HG03442 (cell line): ENCODE results near the gene CYP3A4.
"Not testable (repeated sequence)": the region's sequence is repeated elsewhere in the genome, so short reads cannot be mapped to it uniquely, and the experiment has no call there.

Experiments
- ATAC-seq: cut with Tn5 transposase; IDR thresholded peaks from one replicate; pipeline ENCODE4 v1.9.1; 2021; ENCODE audit warnings: mild to moderate bottlenecking, moderate library complexity; ENCODE audit not compliant: unreplicated experiment

The CYP3A4 gene

DNA sequence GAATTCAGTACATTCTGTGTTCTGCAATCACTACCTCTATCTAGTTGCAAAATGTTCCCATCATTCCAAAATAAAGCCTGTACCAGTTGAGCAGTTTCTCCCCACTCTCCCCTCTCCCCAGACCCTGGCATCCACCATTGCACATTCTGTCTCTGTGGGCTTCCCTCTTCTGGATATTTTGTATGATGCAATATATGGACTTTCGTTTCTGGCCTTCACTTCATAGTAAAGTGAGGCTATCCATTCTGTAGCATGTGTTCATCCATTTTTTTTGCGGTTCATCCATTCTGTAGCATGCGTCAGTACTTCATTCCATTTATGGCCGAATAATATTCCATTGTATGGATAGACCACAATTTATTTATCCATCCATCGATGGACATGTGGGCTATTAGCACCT is 9.5 kb upstream of the CYP3A4 start:
- no peak for ATAC-seq

DNA sequence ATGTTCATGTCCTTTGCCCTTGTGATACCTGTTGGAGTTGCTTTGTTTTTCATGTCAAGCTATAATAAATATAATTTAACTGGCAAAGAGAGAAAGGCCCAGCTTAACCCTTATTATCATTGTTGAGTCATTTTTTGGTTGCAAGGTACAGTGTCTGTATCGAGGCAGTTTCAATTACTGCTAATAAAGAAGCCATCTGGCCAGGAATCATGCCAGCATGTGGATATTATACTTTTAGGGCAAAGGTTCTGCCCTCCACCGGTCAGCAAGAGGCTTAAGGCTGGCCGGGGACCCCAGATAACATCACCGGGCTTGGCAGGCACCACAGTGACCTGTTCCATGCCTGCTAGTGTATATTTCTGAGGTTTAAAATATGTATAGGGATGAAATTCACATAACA is 9.0 kb upstream of the CYP3A4 start:
- no peak for ATAC-seq

DNA sequence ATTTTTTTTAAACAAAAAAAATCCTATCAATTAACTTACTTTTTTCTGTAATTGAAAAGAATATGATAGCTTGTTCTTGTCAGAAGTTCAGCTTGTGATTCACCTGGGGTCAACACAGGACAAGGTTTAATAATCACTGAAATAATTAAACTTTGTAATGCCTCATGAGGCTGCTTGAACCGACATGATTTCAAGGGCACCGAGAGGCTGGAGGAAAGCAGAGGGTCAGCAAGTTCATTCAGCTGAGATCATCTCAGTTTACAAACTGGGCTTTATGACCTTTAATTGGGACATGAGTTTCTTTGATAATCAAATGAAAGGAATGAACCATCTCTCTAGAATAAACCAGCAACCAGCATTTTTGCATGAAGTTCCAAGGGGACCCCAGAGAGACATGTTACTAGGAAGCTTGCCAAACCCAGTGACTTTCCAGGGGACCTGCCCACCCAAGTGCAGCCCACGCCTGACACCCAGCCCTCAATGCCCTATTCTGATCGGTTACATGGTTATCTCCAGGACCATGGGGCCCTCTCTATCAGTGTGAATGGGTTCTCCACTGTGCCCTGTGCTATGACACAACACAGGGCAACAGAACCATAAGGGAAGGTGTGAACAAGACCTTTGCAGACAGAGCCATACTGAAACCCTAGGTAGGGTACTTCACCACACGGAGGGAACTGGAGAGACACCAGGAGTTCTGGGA is 7.8 kb upstream of the CYP3A4 start:
- no peak for ATAC-seq

DNA sequence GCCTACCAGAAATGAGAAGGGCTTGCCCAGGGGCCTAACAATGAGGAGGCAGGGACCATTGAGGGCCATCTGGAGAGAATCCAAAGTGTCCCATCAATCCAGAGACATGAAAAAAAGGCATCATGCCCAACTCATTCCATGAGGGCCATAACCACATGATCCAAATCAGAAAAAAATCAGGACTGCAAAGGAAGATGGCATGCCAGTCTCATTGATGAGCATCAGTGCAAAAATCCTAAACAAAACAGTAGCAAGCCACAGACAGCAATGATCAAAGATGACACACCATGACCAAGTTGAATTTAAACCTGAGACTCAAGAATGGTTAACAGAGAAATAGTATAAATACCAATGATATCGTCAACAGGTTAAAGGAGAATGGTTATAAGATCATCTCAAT is 7.0 kb upstream of the CYP3A4 start:
- ATAC-seq = no peak

DNA sequence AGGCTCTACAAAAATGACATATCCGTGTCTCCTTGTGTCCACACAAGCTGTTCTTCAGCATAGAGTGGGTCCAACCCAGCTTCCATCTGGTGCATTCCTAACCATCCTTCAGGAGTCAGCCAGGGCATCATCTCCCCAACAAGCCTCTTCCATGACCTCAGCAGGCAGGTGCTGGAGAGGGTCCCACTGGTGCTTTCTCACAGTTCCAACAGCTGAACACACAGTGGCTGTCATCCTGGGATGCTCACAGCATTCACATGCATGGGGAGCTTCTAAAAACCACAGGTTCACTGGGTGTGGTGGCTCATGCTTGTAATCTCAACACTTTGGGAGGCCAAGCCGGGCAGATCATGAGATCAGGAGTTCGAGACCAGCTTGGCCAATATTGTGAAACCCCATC is 6.4 kb upstream of the CYP3A4 start:
- ATAC-seq = no peak

DNA sequence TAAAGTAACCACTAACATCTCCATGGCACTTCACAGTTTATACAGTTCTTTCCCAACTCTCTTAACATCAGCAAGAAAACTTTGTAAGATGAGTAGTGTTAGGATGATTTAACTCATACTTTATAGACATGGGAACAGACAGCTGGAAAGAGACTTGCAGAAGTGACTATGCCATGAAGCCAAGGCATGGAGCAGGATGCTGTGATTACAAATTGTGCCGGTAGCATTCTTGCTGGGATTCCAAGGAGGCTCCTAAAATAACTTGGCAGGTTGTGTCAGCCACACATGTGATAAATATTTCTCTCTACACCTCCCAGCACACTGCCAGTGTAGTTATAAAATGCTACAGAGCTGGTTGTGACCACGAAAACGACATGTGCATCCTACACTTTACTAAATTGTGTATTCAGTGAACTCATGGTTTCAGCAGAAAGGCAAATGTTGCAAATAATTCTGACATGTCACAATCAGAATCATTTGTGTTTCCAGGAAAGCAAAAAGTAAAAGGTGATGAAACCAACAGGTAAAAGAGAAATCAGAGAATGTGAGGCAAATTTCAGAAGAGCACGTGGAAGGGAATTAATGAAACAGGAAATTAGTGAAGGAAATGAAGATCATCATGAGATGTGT is 5.6 kb upstream of the CYP3A4 start:
- no peak for ATAC-seq

DNA sequence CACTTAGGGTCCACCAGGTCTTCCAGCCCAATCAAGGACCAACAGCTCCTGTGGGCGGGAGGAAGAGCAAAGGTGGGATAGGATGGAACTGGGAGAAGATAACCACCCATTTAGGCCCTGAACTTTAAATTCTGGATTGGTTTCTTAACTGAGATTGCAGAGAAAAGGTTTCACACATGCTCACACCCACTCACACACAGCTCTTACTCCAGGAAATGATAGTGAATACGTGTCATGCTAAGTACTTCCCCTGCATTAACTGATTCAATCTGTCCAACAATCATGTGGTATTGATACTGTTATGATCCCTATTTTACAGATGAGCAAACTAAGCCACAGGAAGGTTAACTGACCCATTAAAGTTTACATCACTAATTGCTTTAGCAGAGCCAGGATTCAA is 4.6 kb upstream of the CYP3A4 start:
- ATAC-seq = no peak

DNA sequence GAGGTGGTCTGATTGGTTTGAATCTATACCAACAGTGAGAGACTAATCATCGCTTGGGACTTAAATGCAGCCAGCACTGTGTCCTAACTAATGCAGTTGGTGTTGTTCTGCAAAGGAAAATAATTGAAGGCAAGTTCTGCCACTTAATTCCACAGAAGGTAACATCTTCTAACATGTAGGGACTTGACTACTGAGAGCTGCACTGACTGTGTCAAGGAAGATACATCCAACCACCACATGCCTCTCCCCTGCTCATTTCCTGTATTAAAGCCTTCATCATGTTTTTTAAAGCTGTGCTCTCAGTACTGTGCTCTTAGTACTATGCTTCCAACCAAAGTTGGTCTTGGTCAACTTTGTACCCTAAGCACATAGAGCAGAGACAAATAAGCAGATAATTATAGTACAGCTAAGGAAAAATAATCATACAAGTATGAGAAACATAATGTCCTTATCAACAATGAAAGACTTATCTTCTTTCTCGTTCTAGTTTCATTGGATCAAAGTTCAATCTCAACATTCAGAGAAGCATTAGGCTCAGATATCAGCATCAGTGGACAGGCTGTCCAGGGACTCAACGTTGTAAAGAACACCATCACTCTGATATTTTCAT is 2.8 kb upstream of the CYP3A4 start:
- no peak for ATAC-seq

DNA sequence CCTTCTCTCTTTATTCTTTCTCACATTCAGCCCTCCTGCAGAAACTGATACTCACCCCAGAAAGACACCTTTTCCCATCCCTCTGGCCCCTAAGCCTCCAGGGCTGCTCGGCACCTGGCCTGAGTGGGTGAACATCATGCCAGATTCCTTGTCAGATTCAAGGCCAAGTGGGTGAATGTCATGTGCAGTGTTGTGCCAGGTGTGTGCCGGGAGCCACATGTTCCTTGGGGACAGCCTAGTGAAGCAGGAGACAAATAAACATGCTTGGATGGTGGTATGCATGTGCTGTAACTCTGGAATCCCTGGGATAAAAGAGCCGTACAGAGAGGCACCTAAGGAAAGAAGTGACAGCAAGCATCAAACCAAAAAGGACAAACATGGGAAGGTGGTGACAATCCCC is 1.7 kb upstream of the CYP3A4 start:
- ATAC-seq = not testable (repeated sequence)

DNA sequence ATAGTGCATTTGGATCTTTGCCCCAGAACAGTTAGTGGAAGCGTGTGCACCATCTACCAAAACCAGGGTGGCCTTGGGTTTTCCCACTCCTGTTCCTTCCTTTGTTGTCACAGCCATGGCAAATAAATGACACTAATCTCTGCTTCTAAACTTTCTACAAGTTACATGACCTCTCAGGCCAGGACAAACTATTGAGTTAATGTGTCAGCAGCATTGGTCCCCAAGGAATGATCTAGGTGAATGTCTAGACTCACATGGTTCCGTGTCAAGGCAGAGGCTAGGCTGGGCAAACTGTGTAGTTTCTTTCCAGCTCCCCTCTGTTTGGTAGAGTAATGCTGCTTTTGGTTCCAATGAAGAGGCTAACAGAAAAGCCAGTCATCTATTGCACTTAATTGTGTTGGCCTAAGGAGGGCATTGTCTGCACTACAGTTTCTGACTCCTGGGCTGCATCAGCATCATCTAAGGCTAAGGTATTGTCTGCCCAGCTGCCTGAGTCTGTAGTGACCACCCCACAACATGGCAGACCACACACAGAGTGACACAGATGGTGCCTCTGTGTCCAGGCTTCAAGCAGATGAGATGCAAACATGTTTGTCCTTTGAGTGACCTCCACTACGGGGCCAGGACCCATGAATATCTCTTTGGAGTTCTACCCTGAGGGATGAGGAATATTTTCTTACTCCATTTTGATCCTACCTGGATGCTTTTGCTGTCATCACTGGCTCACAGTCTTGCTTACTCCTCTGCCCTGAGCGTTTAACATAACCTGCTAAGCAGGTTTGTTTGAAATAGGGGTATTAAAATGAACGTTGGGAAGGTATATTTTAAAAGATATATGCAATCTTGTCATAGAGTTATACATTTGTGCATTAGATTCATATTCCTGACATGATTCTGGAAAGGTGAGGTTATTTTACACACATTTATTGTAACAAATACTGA is 1.7 kb downstream of the CYP3A4 start:
- ATAC-seq = no peak

DNA sequence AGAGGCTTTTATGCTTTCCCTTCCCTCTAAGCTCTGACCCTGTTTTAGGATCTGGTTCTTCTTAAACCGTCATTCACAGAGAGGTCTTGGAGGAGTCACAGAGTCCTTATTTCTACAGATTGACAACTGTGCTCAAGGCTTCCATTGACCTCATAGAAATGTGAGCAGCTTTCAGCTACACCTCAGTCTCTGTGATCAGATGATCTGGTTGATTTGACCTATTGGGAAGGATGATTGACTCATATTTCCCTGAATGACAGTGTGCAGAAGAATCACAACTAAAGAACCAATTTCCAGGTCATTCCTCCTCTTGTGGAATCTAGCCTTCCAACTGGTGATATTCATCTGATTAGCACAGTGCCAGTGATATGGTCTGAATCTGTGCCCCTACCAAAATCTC is 3.4 kb downstream of the CYP3A4 start:
- no peak for ATAC-seq

DNA sequence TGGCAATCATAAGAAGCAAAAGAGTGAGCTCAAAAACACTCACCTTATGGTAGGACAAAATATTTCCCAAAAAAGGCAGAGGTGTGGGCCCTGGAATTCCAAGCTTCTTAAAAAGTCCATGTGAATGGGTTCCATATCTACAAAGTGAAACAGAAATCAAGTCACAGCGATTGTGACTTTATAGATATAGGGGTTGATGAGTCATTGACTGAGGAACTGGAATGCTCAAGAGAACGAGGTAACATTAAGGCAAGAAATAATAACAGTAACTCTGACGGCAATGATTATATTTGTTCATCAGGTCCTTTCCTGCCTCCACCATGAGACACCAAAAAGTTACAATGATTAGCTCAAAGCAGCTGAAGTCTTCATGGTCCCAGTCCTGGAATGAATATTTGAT is 4.0 kb downstream of the CYP3A4 start:
- ATAC-seq = no peak

DNA sequence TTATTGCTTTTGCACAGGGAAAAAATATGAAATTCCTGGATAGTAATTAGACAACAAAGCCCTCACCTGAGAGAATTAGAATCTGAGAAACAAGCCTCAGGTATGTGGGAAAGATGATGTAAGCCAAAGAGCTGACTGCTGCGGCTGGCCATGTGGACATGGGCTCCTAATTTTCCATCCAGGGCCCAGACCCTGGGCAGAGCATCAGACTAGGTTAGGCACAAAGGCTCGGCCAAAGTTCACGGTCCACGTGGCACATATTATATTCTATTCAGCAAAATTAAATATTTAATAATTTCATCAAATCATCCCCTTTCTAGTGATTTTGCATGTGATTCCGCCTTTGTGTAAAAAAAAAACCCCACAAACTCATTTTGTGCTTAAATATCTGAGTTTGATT is 5.1 kb downstream of the CYP3A4 start:
- no peak for ATAC-seq

DNA sequence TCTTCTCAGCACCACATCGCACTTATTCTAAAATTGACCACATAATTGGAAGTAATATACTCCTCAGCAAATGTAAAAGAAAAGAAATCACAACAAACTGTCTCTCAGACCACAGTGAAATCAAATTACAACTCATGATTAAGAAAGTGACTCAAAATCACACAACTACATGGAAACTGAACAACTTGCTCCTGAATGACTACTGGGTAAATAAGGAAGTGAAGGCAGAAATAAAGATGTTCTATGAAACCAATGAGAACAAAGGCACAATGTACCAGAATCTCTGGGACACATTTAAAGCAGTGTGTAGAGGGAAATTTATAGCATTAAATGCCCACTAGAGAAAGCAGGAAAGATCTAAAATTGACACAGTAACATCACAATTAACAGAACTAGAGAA is 10.6 kb downstream of the CYP3A4 start:
- not testable (repeated sequence) for ATAC-seq

DNA sequence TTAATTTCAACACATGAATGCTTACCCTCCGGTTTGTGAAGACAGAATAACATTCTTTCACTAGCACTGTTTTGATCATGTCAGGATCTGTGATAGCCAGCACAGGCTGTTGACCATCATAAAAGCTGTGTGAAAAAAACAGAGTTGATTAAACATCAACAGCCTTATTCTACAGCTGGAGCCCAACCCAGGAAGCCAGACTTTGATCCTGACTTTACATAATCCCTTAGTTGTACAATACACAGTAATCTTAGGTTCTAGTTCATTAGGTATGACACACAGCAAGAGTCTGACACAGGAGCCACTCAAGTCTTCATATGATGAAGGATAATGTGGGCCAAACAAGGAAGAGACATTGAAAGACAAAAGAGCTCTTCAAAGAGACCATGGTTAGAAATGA is 11.4 kb downstream of the CYP3A4 start:
- no peak for ATAC-seq

DNA sequence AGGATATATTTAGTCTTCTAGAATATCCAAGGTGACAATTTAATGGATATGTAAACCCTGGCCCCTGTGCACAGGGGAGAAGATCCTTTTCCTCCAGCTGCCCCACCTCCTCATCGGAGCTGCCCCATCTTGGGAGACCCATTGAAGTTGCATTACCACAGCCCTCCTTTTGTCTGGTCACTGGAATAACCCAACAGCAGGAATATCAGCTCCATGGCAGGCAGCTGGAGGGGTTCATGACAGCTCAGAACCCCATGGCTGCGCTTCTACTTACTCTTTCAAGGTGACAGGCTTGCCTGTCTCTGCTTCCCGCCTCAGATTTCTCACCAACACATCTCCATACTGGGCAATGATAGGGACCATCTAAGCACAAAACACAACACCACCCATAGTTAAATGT is 14.5 kb downstream of the CYP3A4 start:
- not testable (repeated sequence) for ATAC-seq

DNA sequence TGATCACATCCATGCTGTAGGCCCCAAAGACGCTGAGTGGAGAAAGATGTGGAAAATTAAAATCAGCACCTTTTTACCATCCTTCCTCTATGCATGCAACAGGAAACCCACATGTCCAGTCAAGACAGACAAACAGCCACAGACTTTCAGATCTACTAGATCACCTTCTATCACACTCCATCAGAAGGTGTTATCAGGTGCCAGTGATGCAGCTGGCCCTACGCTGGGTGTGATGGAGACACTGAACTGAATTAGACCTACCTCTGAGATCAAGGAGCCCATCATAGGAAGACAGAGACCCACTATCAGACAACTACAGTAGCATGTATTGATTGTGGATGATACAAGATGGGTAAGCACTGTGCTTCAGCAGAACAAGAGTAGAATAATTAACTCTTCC is 15.5 kb downstream of the CYP3A4 start:
- peak; percentile 40 for ATAC-seq

DNA sequence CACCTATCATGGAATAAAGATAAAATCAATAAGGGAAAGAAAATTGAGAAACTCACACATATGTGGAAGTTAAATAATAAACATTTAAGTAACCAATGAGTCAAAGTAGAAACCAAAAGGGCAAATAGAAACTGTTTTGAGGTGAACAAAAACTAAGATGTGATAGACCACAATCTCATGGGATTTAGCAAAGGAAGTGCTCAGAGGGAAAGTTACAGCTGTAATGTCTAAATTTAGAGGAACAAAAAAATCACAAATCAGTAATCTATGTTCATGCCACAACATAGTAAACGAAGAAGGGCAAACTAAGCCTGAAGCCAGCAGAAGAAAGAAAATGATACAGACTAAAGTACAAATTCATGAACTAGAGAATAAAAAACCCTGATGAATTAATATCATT is 16.3 kb downstream of the CYP3A4 start:
- peak; percentile 67 for ATAC-seq

DNA sequence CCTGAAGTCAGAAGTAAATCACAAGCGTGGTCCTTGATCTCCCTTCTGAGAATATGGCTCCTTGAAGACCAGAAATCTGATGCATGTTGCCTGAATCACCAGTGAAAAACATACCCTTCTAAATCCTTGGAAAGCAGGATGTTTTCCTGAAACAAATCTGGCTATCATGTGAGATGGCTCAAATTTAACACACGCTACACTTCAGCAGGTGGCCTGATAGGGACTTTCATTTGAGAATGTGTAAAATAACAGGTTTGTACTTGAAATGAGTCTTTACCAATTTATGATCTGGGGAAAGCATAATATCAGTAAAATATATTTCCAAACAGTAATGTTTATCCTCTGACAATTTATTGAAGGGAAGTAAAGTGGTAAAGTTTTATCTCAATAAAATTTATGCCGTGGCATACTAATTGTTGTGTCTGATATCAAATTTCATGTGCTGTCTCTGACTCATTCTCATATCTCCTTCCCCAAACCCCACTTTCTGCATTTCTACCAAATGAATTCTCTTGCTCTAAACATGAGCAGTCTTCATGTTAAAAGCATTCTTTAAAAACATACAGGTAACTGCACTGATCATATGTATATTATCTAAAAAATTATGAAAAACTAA is 17.4 kb downstream of the CYP3A4 start:
- ATAC-seq = no peak

DNA sequence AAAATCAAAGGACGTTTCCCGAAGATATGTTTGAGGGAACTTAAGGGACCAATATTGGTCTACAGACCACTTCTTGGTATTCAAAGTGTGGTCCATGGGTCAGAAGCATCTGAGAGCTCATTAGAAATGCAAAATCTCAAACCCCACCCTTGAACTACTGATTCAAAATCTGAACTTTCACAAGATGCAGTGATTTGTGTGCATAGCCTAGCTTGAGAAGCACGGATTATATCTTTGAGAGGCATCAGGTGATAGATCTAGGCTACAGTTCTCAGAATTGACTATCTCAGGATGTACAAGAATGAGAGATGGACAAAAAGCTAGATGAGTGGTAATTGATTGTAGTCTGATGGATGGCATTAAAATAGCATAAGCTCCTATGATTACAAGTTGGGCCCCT is 19.5 kb downstream of the CYP3A4 start:
- no peak for ATAC-seq
